K562 (cell line): ENCODE measurements around the gene NUAK2. TPM values are rescaled to one million over a fixed set of nuclear protein-coding genes. Genes with fewer than 3 reads are reported as not detected.

Experiments used
- BCL6 ChIP-seq: fragments of 250-450 bp; sonication (Bioruptor Pico); IDR thresholded peaks from 2 replicates; pipeline ENCODE4 v1.4.0; 2020
- BRD4 ChIP-seq: fragments of 200-600 bp; sonication (generic); IDR thresholded peaks from 2 replicates; pipeline ENCODE4 v1.6.1; 2017; ENCODE audit warnings: inconsistent platforms
- CEBPZ ChIP-seq: fragments of 150-350 bp; IDR thresholded peaks from 2 replicates; pipeline ENCODE4 v1.6.1; 2014; ENCODE audit warnings: low read depth, mild to moderate bottlenecking, low read length, borderline replicate concordance
- DIDO1 ChIP-seq: fragments of 450-650 bp; IDR thresholded peaks from 2 replicates; pipeline ENCODE4 v1.6.1; 2016; ENCODE audit warnings: low read depth, missing biosample characterization, missing genetic modification characterization
- ELK1 ChIP-seq: sonication (generic); formaldehyde crosslinking; IDR thresholded peaks from 2 replicates; pipeline ENCODE4 v1.8.1; 2022; ENCODE audit warnings: missing genetic modification reagents
- FOXK1 ChIP-seq: sonication (generic); formaldehyde crosslinking; IDR thresholded peaks from 2 replicates; pipeline ENCODE4 v1.8.0; 2022; ENCODE audit warnings: missing genetic modification reagents, mild to moderate bottlenecking, borderline replicate concordance
- HLTF ChIP-seq: fragments of 450-650 bp; IDR thresholded peaks from 2 replicates; pipeline ENCODE4 v1.6.1; 2016
- HNRNPLL ChIP-seq: fragments of 200-400 bp; formaldehyde crosslinking; IDR thresholded peaks from 2 replicates; pipeline ENCODE4 v1.6.1; 2017; ENCODE audit warnings: low read length, low read depth, mild to moderate bottlenecking; ENCODE audit not compliant: poor library complexity, severe bottlenecking
- L3MBTL2 ChIP-seq: fragments of 450-650 bp; IDR thresholded peaks from 2 replicates; pipeline ENCODE4 v1.6.1; 2016; ENCODE audit warnings: mild to moderate bottlenecking, moderate library complexity
- LCOR ChIP-seq: sonication (generic); formaldehyde crosslinking; IDR thresholded peaks from 2 replicates; pipeline ENCODE4 v1.8.0; 2022; ENCODE audit warnings: mild to moderate bottlenecking, missing genetic modification reagents
- NFXL1 ChIP-seq: fragments of 450-650 bp; formaldehyde crosslinking; IDR thresholded peaks from 2 replicates; pipeline ENCODE4 v1.4.0; 2021; ENCODE audit warnings: mild to moderate bottlenecking
- POLR2G ChIP-seq: fragments of 200-400 bp; formaldehyde crosslinking; IDR thresholded peaks from 2 replicates; pipeline ENCODE4 v1.6.1; 2017; ENCODE audit warnings: low read depth, mild to moderate bottlenecking, antibody characterized with exemption, low read length, moderate library complexity
- POU5F1 ChIP-seq: fragments of 150-350 bp; IDR thresholded peaks from 2 replicates; pipeline ENCODE4 v1.6.1; 2014; ENCODE audit warnings: borderline replicate concordance, low read length, low read depth, mild to moderate bottlenecking; ENCODE audit not compliant: partially characterized antibody
- RAD21 ChIP-seq, 2 experiments: fragments of 250-450 bp in 1 of 2; fragments of 450-650 bp in 1 of 2; sonication (Bioruptor Pico) in 1 of 2; formaldehyde crosslinking in 1 of 2; IDR thresholded peaks in 1 of 2; conservative IDR thresholded peaks in 1 of 2; 2 replicates each; pipeline versions ENCODE4 v1.4.0 to v1.8.0; 2020 to 2022; ENCODE audit warnings: mild to moderate bottlenecking in 2 of 2, moderate library complexity in 1 of 2
- TBP ChIP-seq: optimal IDR thresholded peaks from 2 replicates; pipeline ENCODE3; 2011; ENCODE audit warnings: low read depth, low read length, improper control_type of control experiment
- USF1 ChIP-seq: sonication (generic); formaldehyde crosslinking; IDR thresholded peaks from 2 replicates; pipeline ENCODE4 v1.9.0; 2022; ENCODE audit warnings: mild to moderate bottlenecking, missing genetic modification reagents
- VEZF1 ChIP-seq: fragments of 200-800 bp; sonication (Bioruptor generic); IDR thresholded peaks from 2 replicates; pipeline ENCODE4 v1.6.1; 2017; ENCODE audit warnings: missing genetic modification characterization, missing compliant biosample characterization
- ZNF431 ChIP-seq: sonication (generic); formaldehyde crosslinking; IDR thresholded peaks from 2 replicates; pipeline ENCODE4 v1.8.0; 2022; ENCODE audit warnings: mild to moderate bottlenecking, missing genetic modification reagents
- ZNF583 ChIP-seq: fragments of 250-450 bp; sonication (Bioruptor Pico); IDR thresholded peaks from 2 replicates; pipeline ENCODE4 v1.4.0; 2020
- polyA plus RNA-seq, 8 experiments: library from polyadenylated mRNA; depleted of rRNA in 4 of 8; stranded (reverse) in 5 of 8; unstranded in 3 of 8; fragments of >200 nt; fragmentation: Nextera tagmentation in 2 of 8; fragmentation: Illumina TruSeq in 1 of 8; extraction: Ambion mirVana in 2 of 8; extraction: Trizol in 1 of 8; gene quantifications; 2 replicates each; pipeline versions ENCODE4 v1.2.1 to v1.2.3, GENCODE V29; 2011 to 2014; ENCODE audit warnings: inconsistent platforms in 1 of 8, missing spikeins in 1 of 8
- total RNA-seq, 7 experiments: library from RNA; depleted of rRNA in 6 of 7; stranded (reverse); fragments of >200 nt in 6 of 7; fragmentation: Illumina TruSeq in 2 of 7; extraction: Trizol in 2 of 7; gene quantifications; 2 replicates each; pipeline versions ENCODE4 v1.2.1 to v1.2.3, GENCODE V29; 2011 to 2021; ENCODE audit warnings: low replicate concordance in 1 of 7

NUAK2 gene
- total and polyA plus RNA-seq, 9 of the 15 experiments (the other 6 are each of a cell fraction or from before 2014, with no cell fraction given) = 0.04 to 0.44 (median 0.14) TPM

GRCh38 chr1:205321162-205321958 lies at the start of gene NUAK2 (continued):
- TF ChIP-seq VEZF1 (CRISPR knock-in tag) = 0 out of 2 replicates have a peak, but pooled peaks have one; percentile 34
- TF ChIP-seq DIDO1 (tag) = no peak; the same call in 1 of the 2 replicates
- no peak for TF ChIP-seq ELK1 (CRISPR knock-in tag)
- peak; percentile 88 for TF ChIP-seq USF1 (CRISPR knock-in tag)
- no peak for TF ChIP-seq BRD4
- no peak for TF ChIP-seq HNRNPLL
- TF ChIP-seq POLR2G = peak; percentile 62
- no peak for TF ChIP-seq NFXL1 (CRISPR knock-in tag)
- peak; percentile 95 for TF ChIP-seq ZNF431
- TF ChIP-seq L3MBTL2 = peak; percentile 98
- 0 out of 2 replicates have a peak, but pooled peaks have one; percentile 37 for TF ChIP-seq ZNF583 (CRISPR knock-in tag)
- peak; percentile 93 for TF ChIP-seq FOXK1 (CRISPR knock-in tag)
- TF ChIP-seq BCL6 = no peak
- no peak for TF ChIP-seq HLTF
- TF ChIP-seq RAD21 (CRISPR knock-in tag; conservative IDR thresholded peaks at IDR 0.05 in 1 of 2, IDR thresholded peaks at IDR 0.05 in 1 of 2) = peak in 1 of 2 experiments; percentile 40; a peak in 2 of 4 replicates
- TF ChIP-seq LCOR (CRISPR knock-in tag) = 0 out of 2 replicates have a peak, but pooled peaks have one; percentile 41
- TF ChIP-seq POU5F1 = no peak
- TF ChIP-seq TBP = no peak
- TF ChIP-seq CEBPZ = no peak
